ENCODE data around the gene UBL5.

The UBL5 gene

DNA sequence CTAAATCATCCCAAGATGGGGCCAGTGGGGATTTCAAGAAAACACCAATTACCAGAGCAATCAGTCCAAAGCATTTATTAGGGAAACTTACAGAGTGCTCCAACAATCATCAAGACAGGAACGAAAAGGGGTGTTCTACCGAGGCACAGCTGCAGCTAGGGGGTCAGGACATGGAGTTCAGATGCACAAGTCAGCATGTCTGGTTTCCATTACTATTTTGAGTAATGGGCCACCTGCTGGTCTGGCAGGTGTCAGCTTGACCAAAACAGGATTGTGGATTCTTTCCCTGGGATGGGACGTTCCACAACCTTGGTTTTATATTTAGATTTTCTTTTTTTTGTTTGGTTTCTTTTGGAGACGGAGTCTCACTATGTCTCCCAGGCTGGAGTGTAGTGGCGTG lies 3.9 kb upstream of the UBL5 start:
- DNase-seq (ENCODE audit: low read depth in 1 of 2, low spot score in 1 of 2), result no peak
- TF ChIP-seq CTCF (IDR thresholded peaks at IDR 0.05; ENCODE audit: insufficient read depth, low read length) (no peak), SPI1 (IDR thresholded peaks at IDR 0.05; ENCODE audit: borderline replicate concordance, low read depth) (no peak)
- H3K27ac ChIP-seq (replicated peaks), result no peak overlapping the region
- no peaks in the 10 kb centered on the region for H3K27me3 ChIP-seq (ENCODE audit: insufficient read depth, poor library complexity, severe bottlenecking)
- H3K4me3 ChIP-seq (replicated peaks; ENCODE audit: insufficient read depth, low read length), result no peak overlapping the region

- H3K4me3 ChIP-seq (replicated peaks; ENCODE audit: insufficient read depth, low read length), result peak overlapping the region; percentile 100
- TF ChIP-seq SPI1 (IDR thresholded peaks at IDR 0.05; ENCODE audit: borderline replicate concordance, low read depth) (no peak), GABPA (IDR thresholded peaks at IDR 0.05; ENCODE audit: low read depth) (no peak), POLR2AphosphoS5 (IDR thresholded peaks at IDR 0.05; ENCODE audit: low read depth) (no peak), CTCF (IDR thresholded peaks at IDR 0.05; ENCODE audit: insufficient read depth, low read length) (no peak)
- TF ChIP-seq, protein P1, sequence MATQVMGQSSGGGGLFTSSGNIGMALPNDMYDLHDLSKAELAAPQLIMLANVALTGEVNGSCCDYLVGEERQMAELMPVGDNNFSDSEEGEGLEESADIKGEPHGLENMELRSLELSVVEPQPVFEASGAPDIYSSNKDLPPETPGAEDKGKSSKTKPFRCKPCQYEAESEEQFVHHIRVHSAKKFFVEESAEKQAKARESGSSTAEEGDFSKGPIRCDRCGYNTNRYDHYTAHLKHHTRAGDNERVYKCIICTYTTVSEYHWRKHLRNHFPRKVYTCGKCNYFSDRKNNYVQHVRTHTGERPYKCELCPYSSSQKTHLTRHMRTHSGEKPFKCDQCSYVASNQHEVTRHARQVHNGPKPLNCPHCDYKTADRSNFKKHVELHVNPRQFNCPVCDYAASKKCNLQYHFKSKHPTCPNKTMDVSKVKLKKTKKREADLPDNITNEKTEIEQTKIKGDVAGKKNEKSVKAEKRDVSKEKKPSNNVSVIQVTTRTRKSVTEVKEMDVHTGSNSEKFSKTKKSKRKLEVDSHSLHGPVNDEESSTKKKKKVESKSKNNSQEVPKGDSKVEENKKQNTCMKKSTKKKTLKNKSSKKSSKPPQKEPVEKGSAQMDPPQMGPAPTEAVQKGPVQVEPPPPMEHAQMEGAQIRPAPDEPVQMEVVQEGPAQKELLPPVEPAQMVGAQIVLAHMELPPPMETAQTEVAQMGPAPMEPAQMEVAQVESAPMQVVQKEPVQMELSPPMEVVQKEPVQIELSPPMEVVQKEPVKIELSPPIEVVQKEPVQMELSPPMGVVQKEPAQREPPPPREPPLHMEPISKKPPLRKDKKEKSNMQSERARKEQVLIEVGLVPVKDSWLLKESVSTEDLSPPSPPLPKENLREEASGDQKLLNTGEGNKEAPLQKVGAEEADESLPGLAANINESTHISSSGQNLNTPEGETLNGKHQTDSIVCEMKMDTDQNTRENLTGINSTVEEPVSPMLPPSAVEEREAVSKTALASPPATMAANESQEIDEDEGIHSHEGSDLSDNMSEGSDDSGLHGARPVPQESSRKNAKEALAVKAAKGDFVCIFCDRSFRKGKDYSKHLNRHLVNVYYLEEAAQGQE (IDR thresholded peaks at IDR 0.05; ENCODE audit: insufficient replicate concordance, low read depth), result no peak
- H3K27me3 ChIP-seq (ENCODE audit: insufficient read depth, poor library complexity, severe bottlenecking), result no peaks in the 10 kb centered on the region
- DNase-seq (ENCODE audit: low read depth in 1 of 2, low spot score in 1 of 2), result peak in 1 of 2 experiments; percentile 13
- peak overlapping the region; percentile 79 for H3K27ac ChIP-seq (replicated peaks)
These were observed 889 bp downstream of the UBL5 start for GRCh38 chr19:9828551-9829063.

DNA sequence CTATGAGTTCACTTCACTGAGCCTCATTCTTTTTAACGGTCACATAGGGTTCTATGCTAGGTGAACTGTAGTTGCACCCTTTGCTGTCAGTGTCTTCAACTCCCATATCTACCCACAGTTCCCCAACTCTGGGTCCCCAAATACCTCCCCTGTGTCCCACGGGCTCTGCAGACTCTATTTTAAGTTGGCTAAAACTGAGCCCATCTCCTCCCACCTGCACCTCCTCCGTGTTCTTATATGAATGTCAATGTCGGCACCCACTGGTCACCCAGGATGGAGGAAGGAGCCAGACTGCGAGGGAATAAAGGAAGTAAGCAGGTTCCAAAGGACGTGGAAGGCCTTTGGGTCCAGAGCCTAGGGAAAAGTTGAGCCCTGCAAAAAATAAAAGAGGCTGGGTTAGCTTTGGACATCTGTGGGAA lies 6.6 kb downstream of the UBL5 start:
- Histone ChIP-seq H3K4me3 (replicated peaks; ENCODE audit: insufficient read depth, low read length) (peak overlapping the region; percentile 87), H3K27me3 (ENCODE audit: insufficient read depth, poor library complexity, severe bottlenecking) (no peaks in the 10 kb centered on the region), H3K27ac (replicated peaks) (peak overlapping the region; percentile 76; the same call in 1 of the 2 replicates)
- no peak for DNase-seq (ENCODE audit: low read depth in 1 of 2, low spot score in 1 of 2)
- TF ChIP-seq, protein P1 (IDR thresholded peaks at IDR 0.05; ENCODE audit: insufficient replicate concordance, low read depth), result no peak
- no peak for TF ChIP-seq CTCF (IDR thresholded peaks at IDR 0.05; ENCODE audit: insufficient read depth, low read length)
- no peak for TF ChIP-seq POLR2AphosphoS5 (IDR thresholded peaks at IDR 0.05; ENCODE audit: low read depth)
- no peak for TF ChIP-seq SPI1 (IDR thresholded peaks at IDR 0.05; ENCODE audit: borderline replicate concordance, low read depth)
- TF ChIP-seq GABPA (IDR thresholded peaks at IDR 0.05; ENCODE audit: low read depth), result no peak
